Left lung (tissue), 10 donors: ENCODE results near the gene RPL19. TPM values are rescaled to one million over a fixed set of nuclear protein-coding genes. Genes with fewer than 3 reads are reported as not detected.

Experiments used
- ATAC-seq: fragments of 200-7000 bp; cut with Tn5 transposase; one replicate; pipeline ENCODE4 v1.9.1; 2020; ENCODE audit warnings: moderate library complexity
- DNase-seq, 4 donors: peaks; one replicate each; pipeline ENCODE4 v3.0.0-alpha.2; 2013 to 2020
- H3K27ac ChIP-seq, 2 donors: fragments of 200-600 bp; sonication (generic) in 1 of 2; one replicate each; pipeline versions ENCODE4 v1.5.0 to v1.8.0; 2020 to 2021
- H3K27me3 ChIP-seq, 2 donors: fragments of 200-600 bp; sonication (generic) in 1 of 2; one replicate each; pipeline versions ENCODE4 v1.5.0 to v1.8.0; 2020 to 2021
- H3K36me3 ChIP-seq, 2 donors: fragments of 200-600 bp; sonication (generic) in 1 of 2; one replicate each; pipeline versions ENCODE4 v1.5.0 to v1.8.0; 2020 to 2021
- H3K4me1 ChIP-seq, 2 donors: fragments of 200-600 bp; one replicate each; pipeline ENCODE4 v1.8.0; 2021
- H3K4me3 ChIP-seq, 2 donors: fragments of 200-600 bp; sonication (generic) in 1 of 2; one replicate each; pipeline versions ENCODE4 v1.5.0 to v1.8.0; 2020 to 2021; ENCODE audit warnings: mild to moderate bottlenecking in 1 of 2
- H3K9me3 ChIP-seq, 2 donors: fragments of 200-600 bp; sonication (generic) in 1 of 2; one replicate each; pipeline versions ENCODE4 v1.5.0 to v1.8.0; 2020 to 2021
- intact Hi-C, 2 donors: fragments of 100-400 bp; cut with DNase I; formaldehyde crosslinking; loops; one replicate each; pipeline versions ENCODE4 v1.11.2 to v1.14.2; 2022
- polyA plus RNA-seq, 6 donors: library from polyadenylated mRNA; unstranded; fragments of 120-200 nt; gene quantifications; one replicate each; pipeline ENCODE4 v1.2.1, GENCODE V29; 2013; ENCODE audit not compliant: insufficient read length in 6 of 6
- total RNA-seq, 2 donors: library from RNA; stranded (reverse); fragmentation: NEBNext Ultra II Directional; extraction: Animal tissue kit (Norgen Biotek cat#: 25700); gene quantifications; one replicate each; pipeline ENCODE4 v1.2.1, GENCODE V29; 2021
- TF ChIP-seq, protein P1 (sequence below), 2 donors: fragments of 200-600 bp; sonication (generic) in 1 of 2; IDR thresholded peaks; one replicate each; pipeline versions ENCODE4 v1.5.0 to v1.8.0; 2021; ENCODE audit warnings: antibody characterized with exemption in 2 of 2
- donor health status: DM: no; HTN: yes; CAD: no.
- donor health status: DM: no; HTN: no; CAD: no.

Gene RPL19
- total and polyA plus RNA-seq, 8 donors, result 1,286 to 2,452 (median 2,096) TPM

DNA sequence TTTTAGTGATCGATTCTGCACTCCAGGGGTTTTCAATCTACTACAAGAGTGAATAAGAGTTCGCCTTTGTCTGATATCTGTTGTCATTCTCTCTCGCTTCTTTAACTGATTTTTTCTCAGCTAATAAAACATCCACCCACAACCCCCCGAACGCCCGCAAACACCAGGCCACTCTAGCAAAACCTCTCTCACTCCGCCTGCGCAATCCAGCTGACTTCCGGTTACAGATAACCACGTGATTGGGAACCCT, 338 bp upstream of the RPL19 start:
- intact Hi-C loops, result no loop called here
- no peaks in the 10 kb centered on the region for H3K9me3 ChIP-seq

DNA sequence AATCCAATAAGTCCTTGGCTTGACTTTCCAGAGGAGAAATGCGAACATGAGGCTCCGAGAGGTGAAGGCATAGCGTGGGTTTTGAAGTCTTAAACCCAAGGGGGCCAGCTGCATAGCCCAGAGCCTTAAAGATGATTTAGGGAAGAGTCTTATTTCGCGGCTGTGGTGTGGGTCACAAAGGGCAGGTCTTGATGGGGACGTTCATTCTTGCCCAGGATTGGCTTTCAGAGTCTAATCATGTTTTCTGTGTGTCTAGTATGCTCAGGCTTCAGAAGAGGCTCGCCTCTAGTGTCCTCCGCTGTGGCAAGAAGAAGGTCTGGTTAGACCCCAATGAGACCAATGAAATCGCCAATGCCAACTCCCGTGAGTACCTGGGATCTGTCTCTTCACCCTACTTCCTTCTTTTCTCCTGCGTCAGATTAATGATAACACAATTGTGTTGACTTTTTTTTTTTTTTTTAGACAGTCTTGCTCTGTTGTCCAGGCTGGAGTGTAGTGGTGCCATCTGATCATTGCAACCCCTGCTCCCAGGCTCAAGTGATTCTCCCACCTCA, 951 bp downstream of the RPL19 start:
- intact Hi-C loops, result no loop called here
- peaks cover 0 to 20% of the 10 kb centered on the region in 2 donors for H3K27me3 ChIP-seq
- H3K4me3 ChIP-seq, result peak overlapping the region; percentile 93 to 98
- H3K36me3 ChIP-seq, result peaks cover 4 to 47% of the 10 kb centered on the region in 2 donors
- H3K9me3 ChIP-seq, result no peaks in the 10 kb centered on the region
- TF ChIP-seq, protein P1, sequence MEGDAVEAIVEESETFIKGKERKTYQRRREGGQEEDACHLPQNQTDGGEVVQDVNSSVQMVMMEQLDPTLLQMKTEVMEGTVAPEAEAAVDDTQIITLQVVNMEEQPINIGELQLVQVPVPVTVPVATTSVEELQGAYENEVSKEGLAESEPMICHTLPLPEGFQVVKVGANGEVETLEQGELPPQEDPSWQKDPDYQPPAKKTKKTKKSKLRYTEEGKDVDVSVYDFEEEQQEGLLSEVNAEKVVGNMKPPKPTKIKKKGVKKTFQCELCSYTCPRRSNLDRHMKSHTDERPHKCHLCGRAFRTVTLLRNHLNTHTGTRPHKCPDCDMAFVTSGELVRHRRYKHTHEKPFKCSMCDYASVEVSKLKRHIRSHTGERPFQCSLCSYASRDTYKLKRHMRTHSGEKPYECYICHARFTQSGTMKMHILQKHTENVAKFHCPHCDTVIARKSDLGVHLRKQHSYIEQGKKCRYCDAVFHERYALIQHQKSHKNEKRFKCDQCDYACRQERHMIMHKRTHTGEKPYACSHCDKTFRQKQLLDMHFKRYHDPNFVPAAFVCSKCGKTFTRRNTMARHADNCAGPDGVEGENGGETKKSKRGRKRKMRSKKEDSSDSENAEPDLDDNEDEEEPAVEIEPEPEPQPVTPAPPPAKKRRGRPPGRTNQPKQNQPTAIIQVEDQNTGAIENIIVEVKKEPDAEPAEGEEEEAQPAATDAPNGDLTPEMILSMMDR (IDR thresholded peaks at IDR 0.05), result no peak
- ATAC-seq (no peak), DNase-seq (no peak)
- peaks cover 18 to 63% of the 10 kb centered on the region in 2 donors for H3K4me1 ChIP-seq
- peak overlapping the region; percentile 95 to 97 for H3K27ac ChIP-seq

More for the DNA sequence above, 338 bp upstream of the RPL19 start:
- H3K4me3 ChIP-seq, result peak overlapping the region; percentile 18 to 98
- peaks cover 28 to 73% of the 10 kb centered on the region in 2 donors for H3K4me1 ChIP-seq
- peak in 2 of 4 donors; percentile 92 to 94 for DNase-seq
- H3K36me3 ChIP-seq, result peaks cover 4 to 36% of the 10 kb centered on the region in 2 donors
- ATAC-seq, result peak; percentile 53
- peak overlapping the region; percentile 95 to 97 for H3K27ac ChIP-seq
- TF ChIP-seq, protein P1 (IDR thresholded peaks at IDR 0.05), result no peak
- H3K27me3 ChIP-seq, result peaks cover 0 to 23% of the 10 kb centered on the region in 2 donors

GRCh38 chr17:39204245-39204644, 4.2 kb downstream of the RPL19 start:
- no peak overlapping the region for H3K27ac ChIP-seq
- TF ChIP-seq, protein P1 (IDR thresholded peaks at IDR 0.05), result no peak
- H3K4me3 ChIP-seq, result no peak overlapping the region
- DNase-seq (peak in 1 of 4 donors; percentile 9), ATAC-seq (no peak)
- peaks cover 16 to 48% of the 10 kb centered on the region in 2 donors for H3K4me1 ChIP-seq
- intact Hi-C loops, result no loop called here
- H3K9me3 ChIP-seq, result no peaks in the 10 kb centered on the region
- peaks cover 0 to 6% of the 10 kb centered on the region in 2 donors for H3K27me3 ChIP-seq
- H3K36me3 ChIP-seq, result peaks cover 4 to 49% of the 10 kb centered on the region in 2 donors

GRCh38 chr17:39205112-39205526, 5.0 kb downstream of the RPL19 start:
- Histone ChIP-seq H3K27ac (no peak overlapping the region), H3K9me3 (no peaks in the 10 kb centered on the region), H3K4me3 (no peak overlapping the region), H3K36me3 (peaks cover 4 to 49% of the 10 kb centered on the region in 2 donors), H3K4me1 (peaks cover 22 to 52% of the 10 kb centered on the region in 2 donors), H3K27me3 (peaks cover 0 to 14% of the 10 kb centered on the region in 2 donors)
- DNase-seq (peak in 1 of 4 donors; percentile 12), ATAC-seq (no peak)
- intact Hi-C loops, result no loop called here
- TF ChIP-seq, protein P1 (IDR thresholded peaks at IDR 0.05), result no peak

DNA sequence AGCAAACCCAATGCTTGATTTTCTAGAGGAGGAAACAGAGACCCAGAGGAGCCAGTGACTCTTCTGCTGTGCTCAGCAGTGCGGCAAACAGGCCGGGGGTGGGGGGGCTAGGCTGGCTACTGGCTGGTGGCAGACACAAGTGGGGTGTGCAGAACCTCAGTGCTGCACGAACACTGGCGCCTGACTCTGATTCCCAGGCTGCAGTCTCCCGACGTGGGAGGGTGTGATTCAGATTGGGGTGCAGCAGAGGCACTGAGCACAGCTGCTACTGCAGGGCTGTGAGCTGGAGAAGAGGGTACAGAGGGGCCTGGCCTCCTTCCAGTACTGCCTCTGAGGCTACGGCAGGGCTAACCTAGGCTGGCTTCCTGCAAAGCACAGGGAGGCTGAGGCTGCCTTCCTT, 8.1 kb downstream of the RPL19 start:
- Histone ChIP-seq H3K27ac (peak overlapping the region in 1 of 2 donors; percentile 83), H3K4me1 (peaks cover 7 to 34% of the 10 kb centered on the region in 2 donors), H3K27me3 (peaks cover 0 to 30% of the 10 kb centered on the region in 2 donors), H3K4me3 (no peak overlapping the region), H3K9me3 (no peaks in the 10 kb centered on the region), H3K36me3 (peaks cover 4 to 29% of the 10 kb centered on the region in 2 donors)
- TF ChIP-seq, protein P1 (IDR thresholded peaks at IDR 0.05), result no peak
- DNase-seq, result peak in 2 of 4 donors; percentile 75 to 76
- ATAC-seq, result peak; percentile 51
- intact Hi-C loops, result no loop called here
